ENCODE data around the gene PAX5. TPM values are rescaled to one million over a fixed set of nuclear protein-coding genes. Genes with fewer than 3 reads are reported as not detected.

The PAX5 gene
- polyA plus RNA-seq, 1 donor from 2014 or later: not detected

GRCh38 chr9:36976371-36977030 lies 57.6 kb downstream of the PAX5 start:
- H3K4me3 ChIP-seq (ENCODE audit: low read length): no peak overlapping the region
- H3K36me3 ChIP-seq (ENCODE audit: insufficient read depth, low read length): no peaks in the 10 kb centered on the region
- H2AFZ ChIP-seq (ENCODE audit: low read depth, low read length): no peak overlapping the region
- TF ChIP-seq EZH2 (IDR thresholded peaks at IDR 0.05; ENCODE audit: borderline replicate concordance, insufficient read depth, low read length, poor library complexity, severe bottlenecking) (no peak), MXI1 (conservative IDR thresholded peaks at IDR 0.05; ENCODE audit: poor library complexity, severe bottlenecking) (no peak), RAD21 (conservative IDR thresholded peaks at IDR 0.05) (no peak), EP300 (conservative IDR thresholded peaks at IDR 0.05; ENCODE audit: poor library complexity, severe bottlenecking) (no peak), SMC3 (conservative IDR thresholded peaks at IDR 0.05; ENCODE audit: poor library complexity) (no peak), POLR2AphosphoS5 (IDR thresholded peaks at IDR 0.05) (no peak)
- TF ChIP-seq, protein P1, sequence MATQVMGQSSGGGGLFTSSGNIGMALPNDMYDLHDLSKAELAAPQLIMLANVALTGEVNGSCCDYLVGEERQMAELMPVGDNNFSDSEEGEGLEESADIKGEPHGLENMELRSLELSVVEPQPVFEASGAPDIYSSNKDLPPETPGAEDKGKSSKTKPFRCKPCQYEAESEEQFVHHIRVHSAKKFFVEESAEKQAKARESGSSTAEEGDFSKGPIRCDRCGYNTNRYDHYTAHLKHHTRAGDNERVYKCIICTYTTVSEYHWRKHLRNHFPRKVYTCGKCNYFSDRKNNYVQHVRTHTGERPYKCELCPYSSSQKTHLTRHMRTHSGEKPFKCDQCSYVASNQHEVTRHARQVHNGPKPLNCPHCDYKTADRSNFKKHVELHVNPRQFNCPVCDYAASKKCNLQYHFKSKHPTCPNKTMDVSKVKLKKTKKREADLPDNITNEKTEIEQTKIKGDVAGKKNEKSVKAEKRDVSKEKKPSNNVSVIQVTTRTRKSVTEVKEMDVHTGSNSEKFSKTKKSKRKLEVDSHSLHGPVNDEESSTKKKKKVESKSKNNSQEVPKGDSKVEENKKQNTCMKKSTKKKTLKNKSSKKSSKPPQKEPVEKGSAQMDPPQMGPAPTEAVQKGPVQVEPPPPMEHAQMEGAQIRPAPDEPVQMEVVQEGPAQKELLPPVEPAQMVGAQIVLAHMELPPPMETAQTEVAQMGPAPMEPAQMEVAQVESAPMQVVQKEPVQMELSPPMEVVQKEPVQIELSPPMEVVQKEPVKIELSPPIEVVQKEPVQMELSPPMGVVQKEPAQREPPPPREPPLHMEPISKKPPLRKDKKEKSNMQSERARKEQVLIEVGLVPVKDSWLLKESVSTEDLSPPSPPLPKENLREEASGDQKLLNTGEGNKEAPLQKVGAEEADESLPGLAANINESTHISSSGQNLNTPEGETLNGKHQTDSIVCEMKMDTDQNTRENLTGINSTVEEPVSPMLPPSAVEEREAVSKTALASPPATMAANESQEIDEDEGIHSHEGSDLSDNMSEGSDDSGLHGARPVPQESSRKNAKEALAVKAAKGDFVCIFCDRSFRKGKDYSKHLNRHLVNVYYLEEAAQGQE (IDR thresholded peaks at IDR 0.05; ENCODE audit: borderline replicate concordance): no peak
- peaks cover 13% of the 10 kb centered on the region for H3K27me3 ChIP-seq (ENCODE audit: insufficient read depth, low read depth, low read length)
- H3K9me3 ChIP-seq (ENCODE audit: low read length): no peaks in the 10 kb centered on the region
- no peak overlapping the region for H3K27ac ChIP-seq (ENCODE audit: low read length)
- no peaks in the 10 kb centered on the region for H3K79me2 ChIP-seq (replicated peaks; ENCODE audit: insufficient read depth, low read length)
- H3F3A ChIP-seq (ENCODE audit: insufficient read depth, low read length, poor library complexity, severe bottlenecking): no peaks in the 10 kb centered on the region
- no peaks in the 10 kb centered on the region for H3K9me2 ChIP-seq (ENCODE audit: insufficient read depth, low read length)
- H4K20me1 ChIP-seq (ENCODE audit: insufficient read depth): no peaks in the 10 kb centered on the region
- no peak overlapping the region for H3K4me2 ChIP-seq (ENCODE audit: low read length)
- no peak overlapping the region for H3K9ac ChIP-seq (ENCODE audit: low read length)

DNA sequence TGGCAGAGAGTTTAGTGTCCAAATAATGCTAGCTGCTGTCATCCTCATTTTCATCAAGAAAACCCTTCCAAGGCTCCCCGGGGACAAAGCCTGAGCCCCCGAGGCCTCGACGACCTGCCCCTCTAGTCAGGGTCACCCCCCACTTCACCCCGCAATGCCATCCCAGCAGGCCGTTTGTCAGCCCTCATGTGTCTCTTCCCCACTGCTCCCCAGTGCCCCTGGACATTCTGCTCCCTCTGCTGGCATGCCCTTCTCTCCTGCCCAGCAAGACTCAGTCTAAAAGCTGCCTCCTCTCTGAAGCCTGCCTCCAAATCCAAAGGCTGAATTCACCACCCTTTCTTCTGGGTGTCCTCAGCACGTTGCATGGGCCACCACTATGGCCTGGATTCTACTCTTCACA lies 59.3 kb downstream of the PAX5 start:
- Histone ChIP-seq H3K4me3 (ENCODE audit: low read length) (no peak overlapping the region), H3K9me2 (ENCODE audit: insufficient read depth, low read length) (no peaks in the 10 kb centered on the region), H3K9ac (ENCODE audit: low read length) (no peak overlapping the region), H3K36me3 (ENCODE audit: insufficient read depth, low read length) (no peaks in the 10 kb centered on the region), H3K4me2 (ENCODE audit: low read length) (no peak overlapping the region), H3K27me3 (ENCODE audit: insufficient read depth, low read depth, low read length) (no peaks in the 10 kb centered on the region), H3K9me3 (ENCODE audit: low read length) (no peaks in the 10 kb centered on the region), H2AFZ (ENCODE audit: low read depth, low read length) (no peak overlapping the region), H3F3A (ENCODE audit: insufficient read depth, low read length, poor library complexity, severe bottlenecking) (no peaks in the 10 kb centered on the region), H4K20me1 (ENCODE audit: insufficient read depth) (no peaks in the 10 kb centered on the region), H3K79me2 (replicated peaks; ENCODE audit: insufficient read depth, low read length) (no peaks in the 10 kb centered on the region), H3K27ac (ENCODE audit: low read length) (no peak overlapping the region)
- TF ChIP-seq EZH2 (IDR thresholded peaks at IDR 0.05; ENCODE audit: borderline replicate concordance, insufficient read depth, low read length, poor library complexity, severe bottlenecking) (no peak), TAF1 (IDR thresholded peaks at IDR 0.05; ENCODE audit: low read depth) (no peak), RAD21 (conservative IDR thresholded peaks at IDR 0.05) (no peak), MXI1 (conservative IDR thresholded peaks at IDR 0.05; ENCODE audit: poor library complexity, severe bottlenecking) (no peak), SMC3 (conservative IDR thresholded peaks at IDR 0.05; ENCODE audit: poor library complexity) (no peak), EP300 (conservative IDR thresholded peaks at IDR 0.05; ENCODE audit: poor library complexity, severe bottlenecking) (no peak), POLR2AphosphoS5 (IDR thresholded peaks at IDR 0.05) (no peak)
- TF ChIP-seq, protein P2, sequence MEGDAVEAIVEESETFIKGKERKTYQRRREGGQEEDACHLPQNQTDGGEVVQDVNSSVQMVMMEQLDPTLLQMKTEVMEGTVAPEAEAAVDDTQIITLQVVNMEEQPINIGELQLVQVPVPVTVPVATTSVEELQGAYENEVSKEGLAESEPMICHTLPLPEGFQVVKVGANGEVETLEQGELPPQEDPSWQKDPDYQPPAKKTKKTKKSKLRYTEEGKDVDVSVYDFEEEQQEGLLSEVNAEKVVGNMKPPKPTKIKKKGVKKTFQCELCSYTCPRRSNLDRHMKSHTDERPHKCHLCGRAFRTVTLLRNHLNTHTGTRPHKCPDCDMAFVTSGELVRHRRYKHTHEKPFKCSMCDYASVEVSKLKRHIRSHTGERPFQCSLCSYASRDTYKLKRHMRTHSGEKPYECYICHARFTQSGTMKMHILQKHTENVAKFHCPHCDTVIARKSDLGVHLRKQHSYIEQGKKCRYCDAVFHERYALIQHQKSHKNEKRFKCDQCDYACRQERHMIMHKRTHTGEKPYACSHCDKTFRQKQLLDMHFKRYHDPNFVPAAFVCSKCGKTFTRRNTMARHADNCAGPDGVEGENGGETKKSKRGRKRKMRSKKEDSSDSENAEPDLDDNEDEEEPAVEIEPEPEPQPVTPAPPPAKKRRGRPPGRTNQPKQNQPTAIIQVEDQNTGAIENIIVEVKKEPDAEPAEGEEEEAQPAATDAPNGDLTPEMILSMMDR (IDR thresholded peaks at IDR 0.05; ENCODE audit: poor library complexity, severe bottlenecking): no peak
- TF ChIP-seq, protein P1 (IDR thresholded peaks at IDR 0.05; ENCODE audit: borderline replicate concordance): no peak
